ENCODE measurements around the gene ZBTB7C. TPM values are rescaled to one million over a fixed set of nuclear protein-coding genes. Genes with fewer than 3 reads are reported as not detected.
"Not testable (repeated sequence)": the region's sequence is repeated elsewhere in the genome, so short reads cannot be mapped to it uniquely, and the experiment has no call there.

Gene ZBTB7C
- total RNA-seq, 5 donors from 2014 or later (not counting 1 experiment from before 2014, with no cell fraction given) = 0.06 TPM; not detected in 4

DNA sequence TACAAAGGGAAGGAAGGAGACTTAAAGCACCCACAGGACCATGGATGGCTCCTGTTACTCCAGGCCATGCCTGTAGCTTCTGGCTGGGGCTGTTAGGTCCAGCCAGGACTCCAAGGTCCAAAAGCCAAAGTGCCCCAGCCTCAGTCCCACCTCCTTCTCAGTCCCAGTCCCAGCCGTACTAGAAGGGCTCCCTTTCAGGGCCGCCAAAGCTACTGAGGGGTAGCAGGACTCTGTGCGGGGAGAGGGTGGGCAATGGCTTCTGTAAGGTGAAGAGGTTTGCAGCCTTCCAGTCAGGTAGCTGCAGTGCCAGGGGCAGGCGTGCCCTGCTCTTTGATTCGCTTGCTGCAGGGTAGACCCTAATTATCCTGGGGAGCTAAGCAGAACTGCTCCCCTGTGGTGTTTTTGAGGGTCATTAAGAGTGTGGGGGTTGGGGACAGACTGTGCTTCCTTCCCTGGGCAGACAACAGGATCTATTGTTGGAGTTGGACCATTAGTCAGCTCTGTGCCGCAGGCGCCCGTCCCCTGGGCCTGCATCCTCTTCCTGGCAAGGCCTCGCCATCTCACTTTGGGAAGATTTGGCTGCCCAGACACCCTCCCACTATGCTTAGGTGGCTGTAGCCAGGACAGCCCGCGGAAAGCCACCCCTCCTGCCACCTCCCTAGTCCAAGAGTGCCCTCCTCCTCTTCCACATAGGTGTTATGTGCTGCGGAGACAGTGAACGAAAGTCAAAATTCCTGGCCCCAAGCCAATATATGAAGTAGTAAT is 118.8 kb downstream of the ZBTB7C start:
- Mint-ChIP-seq H3K9me3 (peaks cover 0 to 6% (median 3%) of the 10 kb centered on the region in 3 donors), H3K27ac (no peak overlapping the region), H3K27me3 (peaks cover 2 to 7% of the 10 kb centered on the region in 2 donors), H3K36me3 (no peaks in the 10 kb centered on the region), H3K4me1 (no peaks in the 10 kb centered on the region), H3K4me3 (no peak overlapping the region)
- POLR2A ChIA-PET = no interaction called here
- Histone ChIP-seq H3K27me3 (replicated peaks in 1 of 2; ENCODE audit: control insufficient read depth in 2 of 2, extremely low read depth in 1 of 2, insufficient read depth in 2 of 2, low read length in 1 of 2) (peaks cover 0 to 14% of the 10 kb centered on the region in 2 experiments), H3K9me3 (no peaks in the 10 kb centered on the region), H3K36me3 (ENCODE audit: control insufficient read depth in 2 of 2, extremely low read depth in 1 of 2, insufficient read depth in 1 of 2, low read length in 1 of 2) (no peaks in the 10 kb centered on the region), H3K4me1 (ENCODE audit: control insufficient read depth in 1 of 2, extremely low read depth in 1 of 2, insufficient read depth in 2 of 2, low read length in 2 of 2) (no peaks in the 10 kb centered on the region), H3K4me3 (ENCODE audit: control insufficient read depth in 1 of 2, extremely low read depth in 1 of 2, low read length in 1 of 2) (no peak overlapping the region), H3K27ac (ENCODE audit: low read length) (no peak overlapping the region)
- WGBS (ENCODE audit: insufficient coverage) = 88% methylated on average over 6 of the region's 13 CpGs
- DNase-seq (no peak), ATAC-seq (replicated peaks in 1 of 4) (no peak)
- CTCF ChIA-PET = no interaction called here

DNA sequence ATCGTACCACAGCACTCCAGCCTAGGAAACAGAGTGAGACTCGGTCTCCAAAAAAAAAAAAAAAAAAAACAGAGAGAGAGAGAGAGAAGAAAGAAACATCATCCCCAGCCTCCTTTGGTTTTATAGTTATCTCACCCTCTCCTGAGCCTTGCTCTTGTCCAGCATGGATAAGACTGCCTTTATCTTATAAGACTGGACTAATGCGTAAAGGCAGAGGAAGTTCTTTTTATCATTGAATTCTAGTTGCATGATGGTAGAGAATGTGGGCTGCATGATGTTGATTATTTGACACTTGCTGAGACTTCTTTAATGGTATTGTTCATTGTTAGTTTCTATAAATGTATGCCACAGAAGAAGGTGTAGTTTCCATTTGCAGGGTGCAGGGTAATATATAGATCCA is 124.4 kb downstream of the ZBTB7C start:
- POLR2A ChIA-PET = no interaction called here
- no peaks in the 10 kb centered on the region for H3K9me3 ChIP-seq
- Mint-ChIP-seq H3K27me3 (peaks cover 7 to 13% of the 10 kb centered on the region in 2 donors), H3K27ac (no peak overlapping the region), H3K4me3 (no peak overlapping the region), H3K9me3 (peaks cover 5 to 16% (median 9%) of the 10 kb centered on the region in 3 donors), H3K36me3 (no peaks in the 10 kb centered on the region), H3K4me1 (no peaks in the 10 kb centered on the region)
- peaks cover 0 to 12% of the 10 kb centered on the region in 2 experiments for H3K27me3 ChIP-seq (replicated peaks in 1 of 2; ENCODE audit: control insufficient read depth in 2 of 2, extremely low read depth in 1 of 2, insufficient read depth in 2 of 2, low read length in 1 of 2)
- CTCF ChIA-PET = no interaction called here
- H3K4me3 ChIP-seq (ENCODE audit: control insufficient read depth in 1 of 2, extremely low read depth in 1 of 2, low read length in 1 of 2) = no peak overlapping the region
- H3K27ac ChIP-seq (ENCODE audit: low read length) = no peak overlapping the region
- ATAC-seq (replicated peaks in 1 of 4) (no peak), DNase-seq (no peak)
- H3K36me3 ChIP-seq (ENCODE audit: control insufficient read depth in 2 of 2, extremely low read depth in 1 of 2, insufficient read depth in 1 of 2, low read length in 1 of 2) = no peaks in the 10 kb centered on the region
- no CpG with 5 or more reads among the region's 3 CpGs for WGBS (ENCODE audit: insufficient coverage)
- no peaks in the 10 kb centered on the region for H3K4me1 ChIP-seq (ENCODE audit: control insufficient read depth in 1 of 2, extremely low read depth in 1 of 2, insufficient read depth in 2 of 2, low read length in 2 of 2)

DNA sequence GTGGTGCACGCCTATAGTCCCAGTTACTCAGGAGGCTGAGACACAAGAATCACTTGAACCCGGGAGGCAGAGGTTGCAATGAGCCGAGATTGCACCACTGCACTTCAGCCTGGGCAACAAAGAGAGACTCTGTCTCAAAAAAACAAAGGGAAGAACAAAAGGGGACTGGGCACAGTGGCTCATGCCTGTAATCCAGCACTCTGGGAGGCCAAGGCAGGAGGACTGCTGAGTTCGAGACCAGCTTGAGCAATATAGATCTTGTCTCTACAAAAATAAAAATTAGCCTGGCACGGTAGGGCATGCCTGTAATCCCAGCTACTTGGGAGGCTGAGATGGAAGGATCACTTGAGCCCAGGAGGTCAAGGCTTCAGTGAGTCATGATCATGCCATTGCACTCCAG is 125.2 kb downstream of the ZBTB7C start:
- H3K4me3 ChIP-seq (ENCODE audit: control insufficient read depth in 1 of 2, extremely low read depth in 1 of 2, low read length in 1 of 2); H3K27ac Mint-ChIP-seq; CTCF ChIA-PET; H3K4me1 Mint-ChIP-seq; ATAC-seq (replicated peaks in 1 of 4); H3K27ac ChIP-seq (ENCODE audit: low read length); H3K9me3 ChIP-seq; H3K4me3 Mint-ChIP-seq; POLR2A ChIA-PET; DNase-seq; H3K36me3 ChIP-seq (ENCODE audit: control insufficient read depth in 2 of 2, extremely low read depth in 1 of 2, insufficient read depth in 1 of 2, low read length in 1 of 2); H3K36me3 Mint-ChIP-seq; H3K4me1 ChIP-seq (ENCODE audit: control insufficient read depth in 1 of 2, extremely low read depth in 1 of 2, insufficient read depth in 2 of 2, low read length in 2 of 2): not testable (repeated sequence)
- Mint-ChIP-seq H3K27me3 (peaks cover 7 to 15% of the 10 kb centered on the region in 2 donors), H3K9me3 (peaks cover 5 to 16% (median 9%) of the 10 kb centered on the region in 3 donors)
- 93% methylated on average over 3 of the region's 5 CpGs for WGBS (ENCODE audit: insufficient coverage)
- H3K27me3 ChIP-seq (replicated peaks in 1 of 2; ENCODE audit: control insufficient read depth in 2 of 2, extremely low read depth in 1 of 2, insufficient read depth in 2 of 2, low read length in 1 of 2) = peaks cover 0 to 17% of the 10 kb centered on the region in 2 experiments

DNA sequence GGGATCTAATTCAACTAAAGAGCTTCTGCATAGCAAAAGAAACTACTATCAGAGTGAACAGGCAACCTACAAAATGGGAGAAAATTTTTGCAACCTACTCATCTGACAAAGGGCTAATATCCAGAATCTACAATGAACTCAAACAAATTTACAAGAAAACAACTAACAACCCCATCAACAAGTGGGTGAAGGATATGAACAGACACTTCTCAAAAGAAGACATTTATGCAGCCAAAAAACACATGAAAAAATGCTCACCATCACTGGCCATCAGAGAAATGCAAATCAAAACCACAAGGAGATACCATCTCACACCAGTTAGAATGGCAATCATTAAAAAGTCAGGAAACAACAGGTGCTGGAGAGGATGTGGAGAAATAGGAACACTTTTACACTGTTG is 127.7 kb downstream of the ZBTB7C start:
- H3K27ac Mint-ChIP-seq; H3K4me1 ChIP-seq (ENCODE audit: control insufficient read depth in 1 of 2, extremely low read depth in 1 of 2, insufficient read depth in 2 of 2, low read length in 2 of 2); POLR2A ChIA-PET; H3K9me3 ChIP-seq; ATAC-seq (replicated peaks in 1 of 4); CTCF ChIA-PET; H3K36me3 Mint-ChIP-seq; H3K4me1 Mint-ChIP-seq; H3K27ac ChIP-seq (ENCODE audit: low read length); H3K4me3 Mint-ChIP-seq; DNase-seq; H3K4me3 ChIP-seq (ENCODE audit: control insufficient read depth in 1 of 2, extremely low read depth in 1 of 2, low read length in 1 of 2); H3K36me3 ChIP-seq (ENCODE audit: control insufficient read depth in 2 of 2, extremely low read depth in 1 of 2, insufficient read depth in 1 of 2, low read length in 1 of 2): not testable (repeated sequence)
- Mint-ChIP-seq H3K27me3 (peaks cover 7 to 15% of the 10 kb centered on the region in 2 donors), H3K9me3 (peaks cover 5 to 19% (median 9%) of the 10 kb centered on the region in 3 donors)
- peaks cover 0 to 16% of the 10 kb centered on the region in 2 experiments for H3K27me3 ChIP-seq (replicated peaks in 1 of 2; ENCODE audit: control insufficient read depth in 2 of 2, extremely low read depth in 1 of 2, insufficient read depth in 2 of 2, low read length in 1 of 2)

DNA sequence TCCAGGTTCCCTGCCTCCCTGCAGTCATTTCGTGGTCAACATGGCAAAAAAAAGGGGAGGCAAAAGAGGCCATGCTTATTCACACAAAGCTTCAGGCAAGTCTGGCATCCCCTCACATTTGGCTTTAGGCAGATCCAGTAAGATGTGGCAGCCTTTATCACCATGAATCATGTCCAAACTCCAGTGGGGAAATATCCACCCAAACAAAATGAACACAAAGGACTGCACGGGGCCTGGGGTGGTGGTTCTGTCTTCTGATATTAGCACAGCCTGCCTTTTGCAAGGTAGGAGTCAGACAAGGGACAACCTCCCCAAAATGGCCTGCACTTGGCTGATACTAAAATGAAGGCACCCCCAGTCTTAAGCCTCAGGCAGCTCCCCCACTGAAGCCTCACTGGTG is 129.9 kb downstream of the ZBTB7C start:
- H3K4me1 ChIP-seq (ENCODE audit: control insufficient read depth in 1 of 2, extremely low read depth in 1 of 2, insufficient read depth in 2 of 2, low read length in 2 of 2) = no peaks in the 10 kb centered on the region
- Mint-ChIP-seq H3K27me3 (peaks cover 7 to 12% of the 10 kb centered on the region in 2 donors), H3K4me3 (no peak overlapping the region), H3K27ac (no peak overlapping the region), H3K9me3 (peaks cover 0 to 6% (median 0%) of the 10 kb centered on the region in 3 donors), H3K4me1 (no peaks in the 10 kb centered on the region), H3K36me3 (no peaks in the 10 kb centered on the region)
- 25% methylated on average over 1 of the region's 2 CpGs for WGBS (ENCODE audit: insufficient coverage)
- ATAC-seq (replicated peaks in 1 of 4) (no peak), DNase-seq (no peak)
- no peak overlapping the region for H3K4me3 ChIP-seq (ENCODE audit: control insufficient read depth in 1 of 2, extremely low read depth in 1 of 2, low read length in 1 of 2)
- H3K9me3 ChIP-seq = no peaks in the 10 kb centered on the region
- ChIA-PET POLR2A (no interaction called here), CTCF (no interaction called here)
- H3K36me3 ChIP-seq (ENCODE audit: control insufficient read depth in 2 of 2, extremely low read depth in 1 of 2, insufficient read depth in 1 of 2, low read length in 1 of 2) = no peaks in the 10 kb centered on the region
- no peak overlapping the region for H3K27ac ChIP-seq (ENCODE audit: low read length)
- H3K27me3 ChIP-seq (replicated peaks in 1 of 2; ENCODE audit: control insufficient read depth in 2 of 2, extremely low read depth in 1 of 2, insufficient read depth in 2 of 2, low read length in 1 of 2) = peaks cover 0 to 16% of the 10 kb centered on the region in 2 experiments

DNA sequence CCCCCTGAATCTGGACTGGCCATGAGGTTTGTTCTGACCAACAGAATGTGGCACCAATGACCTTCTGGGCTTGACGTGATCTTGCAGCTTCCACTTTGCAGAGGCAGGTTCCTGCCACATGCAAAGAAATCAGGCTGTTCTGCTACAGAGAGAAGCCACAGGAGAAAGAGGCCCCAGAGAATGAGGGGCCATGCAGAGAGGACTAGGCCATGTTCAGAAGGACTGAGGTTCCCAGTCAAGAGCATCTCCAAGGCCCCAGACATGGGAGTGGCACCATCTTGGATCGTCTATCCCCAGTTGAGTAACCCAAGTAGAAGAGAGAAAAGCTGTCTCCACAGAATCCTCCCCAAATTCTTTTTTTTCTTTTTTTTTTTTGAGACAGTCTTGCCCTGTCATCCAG is 131.1 kb downstream of the ZBTB7C start:
- Histone ChIP-seq H3K27ac (ENCODE audit: low read length) (no peak overlapping the region), H3K4me1 (ENCODE audit: control insufficient read depth in 1 of 2, extremely low read depth in 1 of 2, insufficient read depth in 2 of 2, low read length in 2 of 2) (no peaks in the 10 kb centered on the region), H3K4me3 (ENCODE audit: control insufficient read depth in 1 of 2, extremely low read depth in 1 of 2, low read length in 1 of 2) (no peak overlapping the region), H3K36me3 (ENCODE audit: control insufficient read depth in 2 of 2, extremely low read depth in 1 of 2, insufficient read depth in 1 of 2, low read length in 1 of 2) (no peaks in the 10 kb centered on the region), H3K9me3 (no peaks in the 10 kb centered on the region), H3K27me3 (replicated peaks in 1 of 2; ENCODE audit: control insufficient read depth in 2 of 2, extremely low read depth in 1 of 2, insufficient read depth in 2 of 2, low read length in 1 of 2) (peaks cover 0 to 16% of the 10 kb centered on the region in 2 experiments)
- H3K9me3 Mint-ChIP-seq = peaks cover 0 to 2% (median 0%) of the 10 kb centered on the region in 3 donors
- no peak overlapping the region for H3K27ac Mint-ChIP-seq
- ChIA-PET POLR2A (no interaction called here), CTCF (no interaction called here)
- peaks cover 7 to 10% of the 10 kb centered on the region in 2 donors for H3K27me3 Mint-ChIP-seq
- ATAC-seq (replicated peaks in 1 of 4) (no peak), DNase-seq (no peak)
- WGBS (ENCODE audit: insufficient coverage) = 66% methylated on average over 2 of the region's 2 CpGs
- H3K4me1 Mint-ChIP-seq = no peaks in the 10 kb centered on the region
- no peak overlapping the region for H3K4me3 Mint-ChIP-seq
- H3K36me3 Mint-ChIP-seq = no peaks in the 10 kb centered on the region
